ENCODE measurements around the gene PLCH1. TPM values are rescaled to one million over a fixed set of nuclear protein-coding genes. Genes with fewer than 3 reads are reported as not detected.

PLCH1 gene
- total RNA-seq, 1 experiment from 2014 or later, result 3.8 TPM

- H3K9ac ChIP-seq (ENCODE audit: low read length), result no peak overlapping the region
- CTCF ChIA-PET, result no interaction called here
- H3K79me2 ChIP-seq (ENCODE audit: insufficient read depth, low read length), result no peaks in the 10 kb centered on the region
- peaks cover 0 to 8% of the 10 kb centered on the region in 2 experiments; a peak in 2 of 4 replicates for H3K4me1 ChIP-seq (ENCODE audit: control insufficient read depth in 1 of 2, insufficient read depth in 2 of 2, low read length in 2 of 2)
- BruUV-seq (replicated peaks), result no TSS peak
- no peak overlapping the region for H3K4me2 ChIP-seq (ENCODE audit: low read length)
- no peaks in the 10 kb centered on the region for H3K9me3 ChIP-seq (ENCODE audit: control insufficient read depth in 1 of 2, insufficient read depth in 1 of 2, low read depth in 1 of 2, low read length in 2 of 2)
- TF ChIP-seq SIN3A (IDR thresholded peaks at IDR 0.05; ENCODE audit: low read depth) (no peak), CTCF (IDR thresholded peaks at IDR 0.05 in 2 of 3, conservative IDR thresholded peaks at IDR 0.05 in 1 of 3; ENCODE audit: borderline replicate concordance in 1 of 3, insufficient read depth in 1 of 3, low read depth in 2 of 3, low read length in 2 of 3) (no peak), ATF3 (IDR thresholded peaks at IDR 0.05) (no peak), ZNF274 (IDR thresholded peaks at IDR 0.05; ENCODE audit: low read depth, low read length) (no peak), ZFX (IDR thresholded peaks at IDR 0.05) (no peak)
- no peak overlapping the region for H2AFZ ChIP-seq (ENCODE audit: low read depth, low read length, poor library complexity, severe bottlenecking)
- DNase-seq (ENCODE audit: low read depth, low spot score) (no peak), ATAC-seq (no peak)
- POLR2A ChIA-PET, result no interaction called here
- intact Hi-C loops (cut with micrococcal nuclease), result no loop called here
- H3K27ac ChIP-seq (ENCODE audit: low read depth, low read length), result no peak overlapping the region
- RAD21 ChIA-PET (ENCODE audit: low non-redundant PET in 1 of 2, low total read pairs in 2 of 2, uncharacterized antibody in 2 of 2, unreplicated experiment in 2 of 2), result no interaction called here
- no peaks in the 10 kb centered on the region for H3K27me3 ChIP-seq (ENCODE audit: insufficient read depth, low read length)
- no peaks in the 10 kb centered on the region for H3K9me2 ChIP-seq (ENCODE audit: insufficient read depth)
- no peaks in the 10 kb centered on the region for H3K36me3 ChIP-seq (ENCODE audit: control insufficient read depth in 1 of 2, insufficient read depth in 2 of 2, low read length in 2 of 2)
- no peak overlapping the region for H3K4me3 ChIP-seq (replicated peaks in 1 of 2; ENCODE audit: low read depth in 1 of 2, low read length in 2 of 2)
- no peaks in the 10 kb centered on the region for H4K20me1 ChIP-seq (ENCODE audit: insufficient read depth)
Measured at GRCh38 chr3:155550391-155550790, 194.5 kb downstream of the PLCH1 start.

GRCh38 chr3:155549087-155549486 is 195.8 kb downstream of the PLCH1 start:
- Histone ChIP-seq H3K79me2 (ENCODE audit: insufficient read depth, low read length) (no peaks in the 10 kb centered on the region), H3K4me3 (replicated peaks in 1 of 2; ENCODE audit: low read depth in 1 of 2, low read length in 2 of 2) (no peak overlapping the region), H3K4me1 (ENCODE audit: control insufficient read depth in 1 of 2, insufficient read depth in 2 of 2, low read length in 2 of 2) (no peaks in the 10 kb centered on the region), H3K9ac (ENCODE audit: low read length) (no peak overlapping the region), H3K9me3 (ENCODE audit: control insufficient read depth in 1 of 2, insufficient read depth in 1 of 2, low read depth in 1 of 2, low read length in 2 of 2) (no peaks in the 10 kb centered on the region), H3K27ac (ENCODE audit: low read depth, low read length) (no peak overlapping the region), H3K36me3 (ENCODE audit: control insufficient read depth in 1 of 2, insufficient read depth in 2 of 2, low read length in 2 of 2) (no peaks in the 10 kb centered on the region), H4K20me1 (ENCODE audit: insufficient read depth) (no peaks in the 10 kb centered on the region), H3K27me3 (ENCODE audit: insufficient read depth, low read length) (no peaks in the 10 kb centered on the region), H3K4me2 (ENCODE audit: low read length) (no peak overlapping the region), H2AFZ (ENCODE audit: low read depth, low read length, poor library complexity, severe bottlenecking) (no peak overlapping the region), H3K9me2 (ENCODE audit: insufficient read depth) (no peaks in the 10 kb centered on the region)
- intact Hi-C loops (cut with micrococcal nuclease), result no loop called here
- ATAC-seq, result no peak
- CTCF ChIA-PET, result no interaction called here
- no TSS peak for BruUV-seq (replicated peaks)
- POLR2A ChIA-PET, result no interaction called here
- RAD21 ChIA-PET (ENCODE audit: low non-redundant PET in 1 of 2, low total read pairs in 2 of 2, uncharacterized antibody in 2 of 2, unreplicated experiment in 2 of 2), result no interaction called here
- no peak for TF ChIP-seq SRF (IDR thresholded peaks at IDR 0.05; ENCODE audit: low read depth)
- no peak for TF ChIP-seq SIN3A (IDR thresholded peaks at IDR 0.05; ENCODE audit: low read depth)
- TF ChIP-seq TCF7L2 (IDR thresholded peaks at IDR 0.05; ENCODE audit: borderline replicate concordance, extremely low read depth, insufficient read depth, insufficient read length), result no peak
- no peak for TF ChIP-seq ELF1 (IDR thresholded peaks at IDR 0.05; ENCODE audit: borderline replicate concordance, low read depth)
- no peak for TF ChIP-seq CEBPB (IDR thresholded peaks at IDR 0.05; ENCODE audit: low read depth)
- no peak for TF ChIP-seq MAX (IDR thresholded peaks at IDR 0.05)
- no peak for TF ChIP-seq REST (IDR thresholded peaks at IDR 0.05; ENCODE audit: low read depth)
- TF ChIP-seq CBX3 (IDR thresholded peaks at IDR 0.05; ENCODE audit: low read depth), result no peak
- TF ChIP-seq ZFX (IDR thresholded peaks at IDR 0.05), result no peak
- no peak for TF ChIP-seq ZBTB33 (IDR thresholded peaks at IDR 0.05; ENCODE audit: extremely low read depth, insufficient replicate concordance, low read length)
- DNase-seq (ENCODE audit: low read depth, low spot score), result no peak
